SK-N-SH (cell line): ENCODE measurements around the gene JAM2. TPM values are rescaled to one million over a fixed set of nuclear protein-coding genes. Genes with fewer than 3 reads are reported as not detected.

Source experiments
- CTCF ChIA-PET: fragments of 300-600, 350-600 bp; formaldehyde crosslinking; extraction: SDS; loops from one replicate; lab custom pipeline; 2021; lab: Yijun Ruan, JAX
- POLR2A ChIA-PET: fragments of 350-600 bp; sonication (Branson Sonifier 250); formaldehyde crosslinking; extraction: SDS; loops from one replicate; lab custom pipeline; 2020; ENCODE audit warnings: antibody characterized with exemption, inconsistent platforms; lab: Yijun Ruan, JAX
- DNase-seq: peaks from one replicate; pipeline ENCODE4 v3.0.0; 2012
- H2AFZ ChIP-seq: fragments of 200-600 bp; sonication (generic); 2 replicates; pipeline ENCODE4 v1.8.1; 2016; ENCODE audit warnings: antibody characterized with exemption, mild to moderate bottlenecking, low read depth
- H3F3A ChIP-seq: fragments of 200-600 bp; sonication (generic); replicated peaks from 2 replicates; pipeline ENCODE3; 2016; ENCODE audit warnings: antibody characterized with exemption, mild to moderate bottlenecking; ENCODE audit not compliant: insufficient read depth
- H3K27ac ChIP-seq, 2 experiments: fragments of 200-500 bp in 1 of 2; fragments of 200-600 bp in 1 of 2; sonication (Bioruptor generic) in 1 of 2; sonication (generic), shearing (Covaris generic) in 1 of 2; 2 replicates each; pipeline versions ENCODE4 v1.5.1 to v1.6.1; 2014 to 2016; ENCODE audit warnings: low read depth in 2 of 2, inconsistent platforms in 1 of 2, low read length in 1 of 2, mild to moderate bottlenecking in 1 of 2, mixed read lengths in 1 of 2
- H3K27me3 ChIP-seq: fragments of 200-600 bp; sonication (generic), shearing (Covaris generic); 2 replicates; pipeline ENCODE4 v1.6.1; 2016; ENCODE audit warnings: mixed run types; ENCODE audit not compliant: insufficient read depth
- H3K36me3 ChIP-seq, 2 experiments: fragments of 200-500 bp in 1 of 2; fragments of 200-600 bp in 1 of 2; sonication (Bioruptor generic) in 1 of 2; sonication (generic) in 1 of 2; replicated peaks in 1 of 2; 2 replicates each; pipeline versions ENCODE3 to v1.5.1; 2014 to 2016; ENCODE audit warnings: low read length in 1 of 2, mild to moderate bottlenecking in 1 of 2; ENCODE audit not compliant: insufficient read depth in 2 of 2, control insufficient read depth in 1 of 2
- H3K4me1 ChIP-seq, 2 experiments: fragments of 200-500 bp in 1 of 2; fragments of 200-600 bp in 1 of 2; sonication (Bioruptor generic) in 1 of 2; sonication (generic), shearing (Covaris generic) in 1 of 2; 2 replicates each; pipeline versions ENCODE4 v1.5.1 to v1.6.1; 2014 to 2016; ENCODE audit warnings: low read depth in 1 of 2, low read length in 1 of 2, mixed run types in 1 of 2; ENCODE audit not compliant: insufficient read depth in 2 of 2, control insufficient read depth in 1 of 2
- H3K4me2 ChIP-seq: fragments of 200-600 bp; sonication (generic), shearing (Covaris generic); 2 replicates; pipeline ENCODE4 v1.6.1; 2017; ENCODE audit warnings: mixed run types
- H3K4me3 ChIP-seq, 2 experiments: fragments of 200-500 bp in 1 of 2; fragments of 200-600 bp in 1 of 2; sonication (Bioruptor generic) in 1 of 2; sonication (generic), shearing (Covaris generic) in 1 of 2; 2 replicates each; pipeline versions ENCODE4 v1.5.1 to v1.8.1; 2014 to 2016; ENCODE audit warnings: low read depth in 2 of 2, inconsistent platforms in 1 of 2, low read length in 1 of 2, mild to moderate bottlenecking in 1 of 2, mixed read lengths in 1 of 2, moderate library complexity in 1 of 2
- H3K79me2 ChIP-seq: fragments of 200-600 bp; sonication (generic); 2 replicates; pipeline ENCODE4 v1.8.1; 2017; ENCODE audit warnings: mild to moderate bottlenecking; ENCODE audit not compliant: insufficient read depth
- H3K9ac ChIP-seq: fragments of 200-600 bp; sonication (generic); 2 replicates; pipeline ENCODE4 v1.6.1; 2017; ENCODE audit warnings: mixed run types
- H3K9me2 ChIP-seq: fragments of 200-600 bp; sonication (generic); 2 replicates; pipeline ENCODE4 v1.6.1; 2017; ENCODE audit warnings: mixed run types
- H3K9me3 ChIP-seq: fragments of 200-600 bp; sonication (generic); 2 replicates; pipeline ENCODE4 v1.6.1; 2017; ENCODE audit warnings: mixed run types, mild to moderate bottlenecking, moderate library complexity
- H4K20me1 ChIP-seq: fragments of 200-600 bp; sonication (generic); 2 replicates; pipeline ENCODE4 v1.6.1; 2017; ENCODE audit warnings: mild to moderate bottlenecking, mixed run types; ENCODE audit not compliant: insufficient read depth
- EP300 ChIP-seq, 2 experiments: IDR thresholded peaks; 2 replicates each; pipeline versions ENCODE4 v1.4.0 to v1.6.1; 2012; ENCODE audit warnings: borderline replicate concordance in 1 of 2, low read depth in 1 of 2, low read length in 1 of 2
- EZH2phosphoT487 ChIP-seq: fragments of 200-600 bp; sonication (generic); IDR thresholded peaks from 2 replicates; pipeline ENCODE4 v1.6.1; 2017; ENCODE audit warnings: low read depth, mixed run types, mild to moderate bottlenecking, antibody characterized with exemption, moderate library complexity, borderline replicate concordance
- FOSL2 ChIP-seq: IDR thresholded peaks from 2 replicates; pipeline ENCODE4 v1.4.0; 2012; ENCODE audit warnings: low read depth, mild to moderate bottlenecking, moderate library complexity, borderline replicate concordance
- FOXJ3 ChIP-seq: sonication (generic); formaldehyde crosslinking; IDR thresholded peaks from 2 replicates; pipeline ENCODE4 v1.5.1; 2020; ENCODE audit warnings: mild to moderate bottlenecking, missing genetic modification reagents
- JUND ChIP-seq: IDR thresholded peaks from 2 replicates; pipeline ENCODE4 v1.4.0; 2012
- MEF2A ChIP-seq: IDR thresholded peaks from 2 replicates; pipeline ENCODE4 v1.4.0; 2012; ENCODE audit warnings: low read depth, borderline replicate concordance
- NFIC ChIP-seq: IDR thresholded peaks from 2 replicates; pipeline ENCODE4 v1.4.0; 2012; ENCODE audit warnings: borderline replicate concordance
- RAD21 ChIP-seq: IDR thresholded peaks from 2 replicates; pipeline ENCODE4 v1.6.1; 2012; ENCODE audit warnings: mild to moderate bottlenecking, low read length
- RFX5 ChIP-seq: IDR thresholded peaks from 2 replicates; pipeline ENCODE4 v1.6.1; 2012; ENCODE audit warnings: mild to moderate bottlenecking, improper control_type of control experiment, low read length
- RXRA ChIP-seq: IDR thresholded peaks from 2 replicates; pipeline ENCODE4 v1.4.0; 2012; ENCODE audit warnings: low read depth, mild to moderate bottlenecking, borderline replicate concordance
- SIN3A ChIP-seq: IDR thresholded peaks from 2 replicates; pipeline ENCODE4 v1.6.1; 2012; ENCODE audit warnings: low read depth, mild to moderate bottlenecking, low read length, moderate library complexity, borderline replicate concordance
- SMC3 ChIP-seq: IDR thresholded peaks from 2 replicates; pipeline ENCODE4 v1.6.1; 2012; ENCODE audit warnings: low read depth, low read length, improper control_type of control experiment
- TAF1 ChIP-seq: IDR thresholded peaks from 2 replicates; pipeline ENCODE4 v1.6.1; 2012; ENCODE audit warnings: low read depth, mild to moderate bottlenecking, low read length, moderate library complexity, borderline replicate concordance
- TCF12 ChIP-seq: IDR thresholded peaks from 2 replicates; pipeline ENCODE4 v1.4.0; 2012
- TEAD4 ChIP-seq: IDR thresholded peaks from 2 replicates; pipeline ENCODE4 v1.4.0; 2012; ENCODE audit warnings: mild to moderate bottlenecking, borderline replicate concordance; ENCODE audit not compliant: insufficient read depth
- YY1 ChIP-seq: IDR thresholded peaks from 2 replicates; pipeline ENCODE4 v1.4.0; 2012; ENCODE audit warnings: low read depth, mild to moderate bottlenecking
- WGBS: methylation state at CpG from one replicate; pipeline ENCODE4 v1.1.6; 2017; ENCODE audit warnings: low lambda C conversion rate; 5-methylcytosine and 5-hydroxymethylcytosine counted together
- polyA plus RNA-seq, 3 experiments: library from polyadenylated mRNA; depleted of rRNA; stranded (reverse); fragments of >200 nt; gene quantifications; 2 replicates each; pipeline ENCODE4 v1.2.3, GENCODE V29; 2012
- TF ChIP-seq, protein P1 (sequence below): IDR thresholded peaks from 2 replicates; pipeline ENCODE4 v1.4.0; 2012; ENCODE audit warnings: low read depth
- TF ChIP-seq, protein P2 (sequence below): fragments of 150-350 bp; IDR thresholded peaks from 2 replicates; pipeline ENCODE4 v1.6.1; 2017; ENCODE audit warnings: antibody characterized with exemption, low read length, low read depth, borderline replicate concordance
- TF ChIP-seq, protein P3 (sequence below): IDR thresholded peaks from 2 replicates; pipeline ENCODE4 v1.6.1; 2012; ENCODE audit warnings: mild to moderate bottlenecking, low read depth, low read length, moderate library complexity
- TF ChIP-seq, protein P4 (sequence below): fragments of 200-600 bp; sonication (generic); IDR thresholded peaks from 2 replicates; pipeline ENCODE4 v1.6.1; 2017; ENCODE audit warnings: antibody characterized with exemption, mild to moderate bottlenecking, moderate library complexity

The JAM2 gene
- polyA plus RNA-seq, 1 of the 3 experiments (the other 2 are of a cell fraction): 8.3 TPM

DNA sequence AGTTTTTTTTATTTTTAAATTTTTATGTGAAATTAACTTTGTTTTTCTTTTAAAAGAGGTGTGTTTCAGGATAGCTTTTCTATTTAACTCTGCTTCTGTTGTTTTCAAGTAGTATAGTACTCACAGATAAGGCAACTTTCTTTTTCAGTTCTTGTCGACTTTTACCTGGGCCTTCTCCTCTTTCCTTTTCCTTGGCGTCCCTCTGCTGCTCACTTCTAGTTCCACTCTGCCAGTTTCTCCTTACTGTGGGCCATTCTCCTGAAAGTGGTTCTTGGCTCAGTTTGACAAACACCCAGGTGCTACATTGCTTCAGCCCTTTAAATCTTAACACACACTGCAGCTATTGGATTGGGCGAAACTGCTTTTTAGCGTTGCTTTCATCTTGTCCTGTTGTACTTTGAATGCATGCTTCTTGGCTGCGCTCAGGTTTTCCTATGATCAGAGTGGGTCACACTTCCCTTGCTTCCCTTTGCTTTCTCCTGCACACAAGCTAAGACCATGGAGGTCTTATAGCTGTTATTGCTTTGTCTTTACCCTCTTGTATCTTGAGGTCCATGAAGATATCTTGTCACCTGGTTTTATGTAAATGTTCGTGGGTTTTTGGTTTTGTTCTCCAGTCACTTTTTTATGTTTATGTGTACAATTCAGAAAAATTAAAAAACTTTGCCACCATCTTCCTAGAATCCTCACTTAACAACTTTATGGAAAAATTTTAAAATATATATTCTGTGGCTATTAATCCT lies 117.3 kb downstream of the JAM2 start:
- no peak overlapping the region for H2AFZ ChIP-seq
- WGBS: 80% methylated on average over 6 of the region's 6 CpGs
- no peak overlapping the region for H3K9ac ChIP-seq
- POLR2A ChIA-PET: no interaction called here
- CTCF ChIA-PET: interaction anchor here (1.3 kb wide), 1 partner anchor 45 kb away, joined by 3 read pairs; no protein-coding TSS in a partner anchor
- no peak overlapping the region for H3K4me3 ChIP-seq
- peaks cover 3% of the 10 kb centered on the region for H3F3A ChIP-seq
- TF ChIP-seq YY1: no peak
- no peak for TF ChIP-seq FOXJ3
- no peak for TF ChIP-seq MEF2A
- no peak for TF ChIP-seq NFIC
- TF ChIP-seq TCF12: no peak
- TF ChIP-seq, protein P1, sequence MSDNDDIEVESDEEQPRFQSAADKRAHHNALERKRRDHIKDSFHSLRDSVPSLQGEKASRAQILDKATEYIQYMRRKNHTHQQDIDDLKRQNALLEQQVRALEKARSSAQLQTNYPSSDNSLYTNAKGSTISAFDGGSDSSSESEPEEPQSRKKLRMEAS: no peak
- TF ChIP-seq TAF1: no peak
- no peak for TF ChIP-seq TEAD4
- no peak for TF ChIP-seq SIN3A
- TF ChIP-seq RXRA: no peak
- no peak for TF ChIP-seq FOSL2
- no peak for TF ChIP-seq JUND
- no peak for TF ChIP-seq RAD21
- TF ChIP-seq, protein P2, sequence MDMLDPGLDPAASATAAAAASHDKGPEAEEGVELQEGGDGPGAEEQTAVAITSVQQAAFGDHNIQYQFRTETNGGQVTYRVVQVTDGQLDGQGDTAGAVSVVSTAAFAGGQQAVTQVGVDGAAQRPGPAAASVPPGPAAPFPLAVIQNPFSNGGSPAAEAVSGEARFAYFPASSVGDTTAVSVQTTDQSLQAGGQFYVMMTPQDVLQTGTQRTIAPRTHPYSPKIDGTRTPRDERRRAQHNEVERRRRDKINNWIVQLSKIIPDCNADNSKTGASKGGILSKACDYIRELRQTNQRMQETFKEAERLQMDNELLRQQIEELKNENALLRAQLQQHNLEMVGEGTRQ: no peak
- no peak for TF ChIP-seq SMC3
- no peak for TF ChIP-seq EZH2phosphoT487
- TF ChIP-seq RFX5: no peak
- TF ChIP-seq, protein P3, sequence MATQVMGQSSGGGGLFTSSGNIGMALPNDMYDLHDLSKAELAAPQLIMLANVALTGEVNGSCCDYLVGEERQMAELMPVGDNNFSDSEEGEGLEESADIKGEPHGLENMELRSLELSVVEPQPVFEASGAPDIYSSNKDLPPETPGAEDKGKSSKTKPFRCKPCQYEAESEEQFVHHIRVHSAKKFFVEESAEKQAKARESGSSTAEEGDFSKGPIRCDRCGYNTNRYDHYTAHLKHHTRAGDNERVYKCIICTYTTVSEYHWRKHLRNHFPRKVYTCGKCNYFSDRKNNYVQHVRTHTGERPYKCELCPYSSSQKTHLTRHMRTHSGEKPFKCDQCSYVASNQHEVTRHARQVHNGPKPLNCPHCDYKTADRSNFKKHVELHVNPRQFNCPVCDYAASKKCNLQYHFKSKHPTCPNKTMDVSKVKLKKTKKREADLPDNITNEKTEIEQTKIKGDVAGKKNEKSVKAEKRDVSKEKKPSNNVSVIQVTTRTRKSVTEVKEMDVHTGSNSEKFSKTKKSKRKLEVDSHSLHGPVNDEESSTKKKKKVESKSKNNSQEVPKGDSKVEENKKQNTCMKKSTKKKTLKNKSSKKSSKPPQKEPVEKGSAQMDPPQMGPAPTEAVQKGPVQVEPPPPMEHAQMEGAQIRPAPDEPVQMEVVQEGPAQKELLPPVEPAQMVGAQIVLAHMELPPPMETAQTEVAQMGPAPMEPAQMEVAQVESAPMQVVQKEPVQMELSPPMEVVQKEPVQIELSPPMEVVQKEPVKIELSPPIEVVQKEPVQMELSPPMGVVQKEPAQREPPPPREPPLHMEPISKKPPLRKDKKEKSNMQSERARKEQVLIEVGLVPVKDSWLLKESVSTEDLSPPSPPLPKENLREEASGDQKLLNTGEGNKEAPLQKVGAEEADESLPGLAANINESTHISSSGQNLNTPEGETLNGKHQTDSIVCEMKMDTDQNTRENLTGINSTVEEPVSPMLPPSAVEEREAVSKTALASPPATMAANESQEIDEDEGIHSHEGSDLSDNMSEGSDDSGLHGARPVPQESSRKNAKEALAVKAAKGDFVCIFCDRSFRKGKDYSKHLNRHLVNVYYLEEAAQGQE: no peak
- TF ChIP-seq, protein P4, sequence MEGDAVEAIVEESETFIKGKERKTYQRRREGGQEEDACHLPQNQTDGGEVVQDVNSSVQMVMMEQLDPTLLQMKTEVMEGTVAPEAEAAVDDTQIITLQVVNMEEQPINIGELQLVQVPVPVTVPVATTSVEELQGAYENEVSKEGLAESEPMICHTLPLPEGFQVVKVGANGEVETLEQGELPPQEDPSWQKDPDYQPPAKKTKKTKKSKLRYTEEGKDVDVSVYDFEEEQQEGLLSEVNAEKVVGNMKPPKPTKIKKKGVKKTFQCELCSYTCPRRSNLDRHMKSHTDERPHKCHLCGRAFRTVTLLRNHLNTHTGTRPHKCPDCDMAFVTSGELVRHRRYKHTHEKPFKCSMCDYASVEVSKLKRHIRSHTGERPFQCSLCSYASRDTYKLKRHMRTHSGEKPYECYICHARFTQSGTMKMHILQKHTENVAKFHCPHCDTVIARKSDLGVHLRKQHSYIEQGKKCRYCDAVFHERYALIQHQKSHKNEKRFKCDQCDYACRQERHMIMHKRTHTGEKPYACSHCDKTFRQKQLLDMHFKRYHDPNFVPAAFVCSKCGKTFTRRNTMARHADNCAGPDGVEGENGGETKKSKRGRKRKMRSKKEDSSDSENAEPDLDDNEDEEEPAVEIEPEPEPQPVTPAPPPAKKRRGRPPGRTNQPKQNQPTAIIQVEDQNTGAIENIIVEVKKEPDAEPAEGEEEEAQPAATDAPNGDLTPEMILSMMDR: no peak
- no peak for TF ChIP-seq EP300 (IDR thresholded peaks at IDR 0.05; ENCODE audit: borderline replicate concordance in 1 of 2, low read depth in 1 of 2, low read length in 1 of 2)
- TF ChIP-seq, all 33 proteins: peak for 0
- Histone ChIP-seq H3K4me1 (no peaks in the 10 kb centered on the region; a peak in 1 of 4 replicates), H4K20me1 (no peaks in the 10 kb centered on the region), H3K36me3 (peaks cover 39 to 56% of the 10 kb centered on the region in 2 experiments), H3K4me2 (no peak overlapping the region), H3K9me2 (no peaks in the 10 kb centered on the region), H3K79me2 (no peaks in the 10 kb centered on the region; the same call in 1 of the 2 replicates), H3K9me3 (no peaks in the 10 kb centered on the region), H3K27ac (no peak overlapping the region), H3K27me3 (no peaks in the 10 kb centered on the region)
- DNase-seq: no peak
